T-helper 2 cell treated with Interferon-gamma antibody and Interleukin-4, amounts not matched to agents 5 μg/mL and 100 μg/mL, for 36 hours (primary cell): ENCODE data around the gene ADD3.

Source experiments
- DNase-seq: peaks from one replicate; pipeline ENCODE4 v3.0.0; 2021; ENCODE audit warnings: low spot score
- H3K27ac Mint-ChIP-seq: one replicate; pipeline ENCODE4 v1.8.0; 2021; ENCODE audit warnings: mild to moderate bottlenecking, mixed read lengths
- H3K27me3 Mint-ChIP-seq: one replicate; pipeline ENCODE4 v1.8.0; 2021; ENCODE audit warnings: low read depth, mixed read lengths
- H3K36me3 Mint-ChIP-seq: one replicate; pipeline ENCODE4 v1.8.0; 2021; ENCODE audit warnings: low read depth, mixed read lengths
- H3K4me1 Mint-ChIP-seq: one replicate; pipeline ENCODE4 v1.8.0; 2021; ENCODE audit warnings: low read depth, mixed read lengths
- H3K4me3 Mint-ChIP-seq: one replicate; pipeline ENCODE4 v1.8.0; 2022; ENCODE audit warnings: mild to moderate bottlenecking, moderate library complexity, mixed read lengths
- H3K9me3 Mint-ChIP-seq: one replicate; pipeline ENCODE4 v1.8.0; 2021; ENCODE audit warnings: mixed read lengths

The ADD3 gene

DNA sequence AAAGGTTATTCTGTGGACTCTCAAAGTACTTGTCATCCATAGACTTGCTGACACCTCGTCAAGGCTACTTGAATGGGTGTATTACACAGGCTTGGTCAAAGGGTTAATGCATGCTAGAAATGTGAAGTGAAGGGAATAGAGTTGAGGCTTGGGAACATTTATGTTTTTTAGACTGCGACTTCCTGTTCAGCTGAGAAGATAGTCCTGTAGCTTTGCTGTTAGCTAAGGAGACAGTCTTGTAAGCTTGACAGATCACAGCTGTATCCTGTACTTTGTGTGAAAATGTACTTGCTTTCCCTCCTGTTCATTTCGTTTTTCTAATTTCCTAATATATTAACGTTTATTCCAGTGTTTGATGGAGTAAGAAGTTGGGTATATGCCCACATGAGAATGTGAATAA, 52.1 kb downstream of the ADD3 start:
- Mint-ChIP-seq H3K36me3 (peaks cover 5% of the 10 kb centered on the region), H3K27ac (peak overlapping the region; percentile 39), H3K27me3 (no peaks in the 10 kb centered on the region), H3K9me3 (no peaks in the 10 kb centered on the region), H3K4me1 (peaks cover 62% of the 10 kb centered on the region), H3K4me3 (peak overlapping the region; percentile 39)
- no peak for DNase-seq

DNA sequence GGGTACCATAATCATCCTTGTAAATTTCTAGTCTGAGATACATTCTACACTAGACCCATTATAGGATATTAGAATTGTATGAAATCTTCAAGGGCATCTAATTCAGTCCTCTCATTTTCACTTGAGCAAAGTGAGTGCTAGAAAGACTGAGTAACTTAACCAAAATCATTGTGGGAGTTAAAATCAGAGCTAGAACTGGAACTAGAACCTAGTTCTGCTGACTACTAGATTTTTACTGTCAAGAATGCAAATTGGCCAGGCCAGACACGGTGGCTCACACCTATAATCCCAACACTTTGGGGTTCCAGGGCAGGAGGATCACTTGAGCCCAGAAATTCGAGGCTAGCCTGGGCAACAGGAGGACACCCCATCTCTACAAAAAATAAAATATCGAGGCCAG, 53.9 kb downstream of the ADD3 start:
- no peak overlapping the region for H3K27ac Mint-ChIP-seq

DNA sequence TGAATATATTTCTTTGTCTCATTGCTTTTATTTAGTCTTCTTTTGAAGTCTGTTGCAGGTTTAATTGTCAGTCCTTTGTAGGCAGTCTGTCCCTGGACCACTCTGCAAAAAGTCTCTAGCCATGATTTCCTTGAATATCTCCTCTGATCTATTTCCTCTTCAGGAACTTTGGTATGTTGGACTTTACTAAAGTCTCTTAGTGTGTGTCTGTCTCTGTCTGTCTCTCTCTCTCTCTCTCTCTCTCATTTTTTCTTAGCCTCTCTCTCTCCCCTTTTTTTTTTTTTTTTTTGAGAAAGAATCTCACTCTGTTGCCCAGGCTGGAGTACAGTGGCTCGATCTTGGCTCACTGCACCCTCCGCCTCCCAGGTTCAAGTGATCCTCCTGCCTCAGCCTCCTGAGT, 57.5 kb downstream of the ADD3 start:
- no peak for DNase-seq
- H3K4me3 Mint-ChIP-seq, result peak overlapping the region; percentile 24
- H3K27me3 Mint-ChIP-seq, result no peaks in the 10 kb centered on the region
- H3K27ac Mint-ChIP-seq, result no peak overlapping the region
- peaks cover 72% of the 10 kb centered on the region for H3K4me1 Mint-ChIP-seq
- peaks cover 12% of the 10 kb centered on the region for H3K36me3 Mint-ChIP-seq
- no peaks in the 10 kb centered on the region for H3K9me3 Mint-ChIP-seq

More for the DNA sequence above, 53.9 kb downstream of the ADD3 start:
- Mint-ChIP-seq H3K27me3 (no peaks in the 10 kb centered on the region), H3K9me3 (no peaks in the 10 kb centered on the region), H3K4me3 (no peak overlapping the region), H3K36me3 (peaks cover 14% of the 10 kb centered on the region), H3K4me1 (peaks cover 68% of the 10 kb centered on the region)
- DNase-seq, result no peak

DNA sequence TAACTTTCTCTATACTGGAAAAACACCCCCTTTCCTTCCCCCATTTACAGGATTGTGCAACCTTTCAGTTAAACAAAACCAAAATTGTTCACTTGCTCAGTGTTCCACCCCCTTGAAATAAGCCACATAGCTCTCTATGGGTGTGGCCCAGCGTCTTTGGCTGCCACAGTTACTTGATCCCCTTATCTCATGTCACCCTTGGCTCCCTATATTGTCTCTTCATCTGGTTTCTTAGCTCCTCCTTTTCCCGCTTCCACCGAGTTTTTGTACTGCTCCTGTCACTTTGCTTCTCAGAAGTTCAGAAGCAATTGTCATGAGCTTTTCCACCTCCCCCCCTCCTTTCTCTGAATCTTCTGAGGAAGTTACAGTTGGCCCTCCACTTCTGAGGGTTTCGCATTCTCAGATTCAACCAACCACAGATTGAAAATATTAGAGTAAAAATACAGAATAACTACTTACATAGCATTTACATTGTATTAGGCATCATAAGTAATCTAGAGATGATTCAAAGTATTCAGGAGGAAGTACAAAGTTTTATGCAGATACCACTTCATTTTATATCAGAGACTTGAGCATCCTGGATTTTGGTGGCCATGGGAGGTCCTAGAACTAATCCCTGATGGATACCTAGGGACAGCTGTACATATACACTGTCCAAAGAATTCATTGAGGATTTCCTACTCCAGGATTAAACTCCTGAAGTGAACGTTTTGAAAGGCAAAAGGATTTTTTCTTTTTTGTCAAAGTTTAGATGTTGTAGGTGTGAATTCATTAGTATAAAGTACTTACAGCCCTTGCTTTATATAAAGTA, 60.4 kb downstream of the ADD3 start:
- DNase-seq, result peak; percentile 69
- H3K27ac Mint-ChIP-seq, result peak overlapping the region; percentile 95
- no peaks in the 10 kb centered on the region for H3K27me3 Mint-ChIP-seq
- H3K4me1 Mint-ChIP-seq, result peaks cover 74% of the 10 kb centered on the region
- peaks cover 14% of the 10 kb centered on the region for H3K36me3 Mint-ChIP-seq
- H3K4me3 Mint-ChIP-seq, result peak overlapping the region; percentile 59
- no peaks in the 10 kb centered on the region for H3K9me3 Mint-ChIP-seq

DNA sequence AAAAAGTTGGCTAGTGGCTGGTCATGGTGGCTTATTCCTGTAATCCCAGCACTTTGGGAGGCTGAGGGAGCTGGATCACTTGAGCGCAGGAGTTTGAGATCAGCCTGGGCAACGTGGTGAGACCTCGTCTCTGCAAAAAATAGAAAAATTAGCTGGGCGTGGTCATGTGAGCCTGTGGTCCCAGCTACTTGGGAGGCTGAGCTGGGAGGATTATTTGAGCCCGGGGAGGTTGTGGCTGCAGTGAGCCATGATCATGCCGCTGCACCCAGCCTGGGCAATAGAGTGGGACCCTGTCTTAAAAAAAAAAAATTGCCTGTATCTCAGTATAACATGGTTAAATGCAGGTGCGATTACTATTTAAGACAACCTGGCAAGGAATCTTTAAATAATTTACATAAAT, 61.0 kb downstream of the ADD3 start:
- H3K4me3 Mint-ChIP-seq, result peak overlapping the region; percentile 59
- peaks cover 19% of the 10 kb centered on the region for H3K36me3 Mint-ChIP-seq
- peak overlapping the region; percentile 95 for H3K27ac Mint-ChIP-seq
- no peaks in the 10 kb centered on the region for H3K9me3 Mint-ChIP-seq
- H3K4me1 Mint-ChIP-seq, result peaks cover 76% of the 10 kb centered on the region
- H3K27me3 Mint-ChIP-seq, result no peaks in the 10 kb centered on the region
- DNase-seq, result no peak

DNA sequence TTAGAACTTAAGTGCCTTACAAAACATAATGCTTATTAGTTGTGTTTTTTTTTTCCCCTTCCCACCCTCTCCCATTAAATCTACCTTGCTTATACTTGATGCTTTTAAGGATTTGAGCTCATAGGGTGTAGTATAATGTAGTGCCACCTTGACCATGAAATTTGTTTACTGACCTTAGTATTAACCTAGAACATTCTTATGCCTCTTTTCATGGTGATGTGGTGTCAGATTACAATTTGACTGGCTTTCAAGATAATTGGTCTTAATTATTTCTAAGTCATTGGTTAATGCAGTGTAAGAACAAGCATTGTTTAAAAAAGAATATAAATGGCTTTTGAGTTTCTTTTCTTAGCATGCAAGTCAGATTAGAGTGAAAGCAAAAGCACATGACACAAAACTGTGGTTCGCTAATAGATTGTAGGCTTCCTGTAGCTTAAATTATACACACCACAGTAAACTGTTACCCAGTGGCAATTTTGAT, 61.8 kb downstream of the ADD3 start:
- Mint-ChIP-seq H3K4me3 (peak overlapping the region; percentile 59), H3K27me3 (no peaks in the 10 kb centered on the region), H3K4me1 (peaks cover 77% of the 10 kb centered on the region), H3K27ac (peak overlapping the region; percentile 95), H3K9me3 (no peaks in the 10 kb centered on the region), H3K36me3 (peaks cover 25% of the 10 kb centered on the region)
- DNase-seq, result no peak

DNA sequence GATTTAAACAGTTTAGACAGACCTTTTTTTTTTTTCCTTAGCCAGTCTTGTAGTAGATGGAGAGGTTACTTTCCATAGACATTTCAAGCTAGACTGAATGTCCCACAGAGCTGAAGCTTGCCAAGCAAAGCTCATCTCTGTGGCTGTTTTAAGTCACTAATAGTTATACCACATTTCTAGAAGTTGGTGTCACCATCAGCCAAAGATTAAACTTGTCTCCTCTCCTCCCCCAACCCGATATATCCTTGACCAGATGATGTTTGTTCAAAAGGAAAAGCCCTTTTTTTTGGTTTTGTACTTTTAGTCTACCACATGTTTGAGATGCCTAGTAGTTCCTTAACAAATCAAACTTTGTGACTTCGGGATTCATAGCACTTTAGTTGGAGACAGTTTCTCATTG, 66.1 kb downstream of the ADD3 start:
- H3K4me3 Mint-ChIP-seq, result peak overlapping the region; percentile 58
- H3K27me3 Mint-ChIP-seq, result no peaks in the 10 kb centered on the region
- H3K36me3 Mint-ChIP-seq, result peaks cover 22% of the 10 kb centered on the region
- no peaks in the 10 kb centered on the region for H3K9me3 Mint-ChIP-seq
- no peak for DNase-seq
- H3K27ac Mint-ChIP-seq, result peak overlapping the region; percentile 66
- peaks cover 77% of the 10 kb centered on the region for H3K4me1 Mint-ChIP-seq

DNA sequence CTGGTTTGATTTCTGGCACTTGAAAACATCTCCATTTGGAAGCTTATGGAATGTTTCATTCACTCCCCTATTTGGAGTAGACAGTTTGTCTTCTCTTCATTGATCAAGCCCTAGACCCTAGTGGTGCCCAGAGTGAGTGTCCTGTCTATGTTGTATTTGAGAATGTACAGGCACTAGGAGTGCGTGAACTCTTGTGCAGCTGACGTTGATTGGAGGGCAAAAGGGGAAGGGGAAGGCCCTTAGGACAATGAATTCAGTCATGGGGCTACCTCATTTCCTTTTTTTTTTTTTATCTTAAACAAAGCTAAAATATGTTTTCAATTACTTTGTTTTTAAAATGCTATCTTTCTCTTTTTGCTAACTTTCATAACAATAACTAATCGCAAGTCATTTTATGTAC, 66.5 kb downstream of the ADD3 start:
- peaks cover 77% of the 10 kb centered on the region for H3K4me1 Mint-ChIP-seq
- no peaks in the 10 kb centered on the region for H3K27me3 Mint-ChIP-seq
- H3K4me3 Mint-ChIP-seq, result peak overlapping the region; percentile 58
- peak overlapping the region; percentile 66 for H3K27ac Mint-ChIP-seq
- DNase-seq, result no peak
- H3K9me3 Mint-ChIP-seq, result no peaks in the 10 kb centered on the region
- peaks cover 26% of the 10 kb centered on the region for H3K36me3 Mint-ChIP-seq

DNA sequence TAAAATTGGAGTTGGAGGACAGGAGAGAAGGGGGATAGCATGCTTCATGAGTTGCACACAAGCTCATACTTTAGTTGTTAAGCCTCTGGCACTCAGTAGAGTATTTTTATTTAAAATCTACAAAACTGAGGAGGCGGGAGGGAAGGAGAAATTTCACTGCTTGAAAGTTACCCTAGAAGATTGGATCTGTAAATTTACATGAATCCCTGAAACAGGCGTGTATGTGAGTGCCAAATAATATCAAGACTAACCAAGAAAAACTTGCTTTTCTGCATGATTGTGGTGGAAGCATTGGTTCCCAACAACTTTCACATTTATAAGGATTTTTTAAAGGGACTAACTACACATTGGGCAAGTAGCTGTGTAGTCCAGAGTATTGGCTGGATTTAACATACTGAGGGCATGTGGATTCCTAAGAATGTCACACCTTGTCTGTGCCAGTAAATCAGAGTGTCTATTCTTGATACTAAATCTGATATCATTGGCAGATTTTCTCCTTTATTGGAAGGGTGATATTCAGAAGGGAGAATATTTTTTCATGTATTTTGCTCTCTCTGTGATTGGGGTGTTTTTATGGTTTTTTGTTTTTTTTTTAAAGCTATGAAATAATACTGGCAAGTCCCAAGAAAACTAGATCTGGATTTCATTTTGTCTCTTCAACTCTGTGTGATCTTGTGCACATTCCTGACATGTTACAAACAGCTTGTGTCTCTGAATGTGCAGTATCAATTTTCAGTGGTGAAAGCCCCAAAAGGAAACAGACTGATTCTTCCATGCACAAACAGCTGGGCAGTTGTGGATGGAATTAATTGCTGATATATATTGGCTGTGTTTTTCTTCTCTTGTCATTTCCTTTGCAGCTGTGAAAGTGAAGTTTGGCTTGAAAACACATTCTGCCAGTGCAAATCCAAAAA, 67.2 kb downstream of the ADD3 start:
- Mint-ChIP-seq H3K4me3 (peak overlapping the region; percentile 58), H3K36me3 (peaks cover 26% of the 10 kb centered on the region), H3K27me3 (no peaks in the 10 kb centered on the region), H3K4me1 (peaks cover 74% of the 10 kb centered on the region), H3K9me3 (no peaks in the 10 kb centered on the region), H3K27ac (peak overlapping the region; percentile 76)
- no peak for DNase-seq

DNA sequence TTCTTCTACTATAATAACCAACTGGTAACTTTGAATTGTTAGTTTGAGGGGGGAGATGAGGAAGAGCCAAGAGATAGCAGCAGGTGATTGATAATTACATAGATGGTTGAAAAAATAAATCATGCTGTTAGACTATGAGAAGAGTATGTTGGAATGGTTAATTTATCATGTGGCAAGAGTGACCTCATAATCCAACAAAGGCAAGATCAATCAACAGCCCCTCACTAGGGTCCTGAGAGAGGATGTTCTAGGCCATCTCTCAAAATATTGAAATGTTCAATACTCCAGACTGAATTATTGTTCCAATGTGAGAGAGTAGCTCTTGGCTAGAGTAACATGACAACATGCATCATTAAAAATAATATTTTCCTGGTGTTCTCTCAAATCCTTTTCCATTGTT, 67.9 kb downstream of the ADD3 start:
- Mint-ChIP-seq H3K4me1 (peaks cover 74% of the 10 kb centered on the region), H3K27ac (peak overlapping the region; percentile 76), H3K9me3 (no peaks in the 10 kb centered on the region), H3K27me3 (no peaks in the 10 kb centered on the region), H3K36me3 (peaks cover 28% of the 10 kb centered on the region), H3K4me3 (peak overlapping the region; percentile 56)
- DNase-seq, result no peak

DNA sequence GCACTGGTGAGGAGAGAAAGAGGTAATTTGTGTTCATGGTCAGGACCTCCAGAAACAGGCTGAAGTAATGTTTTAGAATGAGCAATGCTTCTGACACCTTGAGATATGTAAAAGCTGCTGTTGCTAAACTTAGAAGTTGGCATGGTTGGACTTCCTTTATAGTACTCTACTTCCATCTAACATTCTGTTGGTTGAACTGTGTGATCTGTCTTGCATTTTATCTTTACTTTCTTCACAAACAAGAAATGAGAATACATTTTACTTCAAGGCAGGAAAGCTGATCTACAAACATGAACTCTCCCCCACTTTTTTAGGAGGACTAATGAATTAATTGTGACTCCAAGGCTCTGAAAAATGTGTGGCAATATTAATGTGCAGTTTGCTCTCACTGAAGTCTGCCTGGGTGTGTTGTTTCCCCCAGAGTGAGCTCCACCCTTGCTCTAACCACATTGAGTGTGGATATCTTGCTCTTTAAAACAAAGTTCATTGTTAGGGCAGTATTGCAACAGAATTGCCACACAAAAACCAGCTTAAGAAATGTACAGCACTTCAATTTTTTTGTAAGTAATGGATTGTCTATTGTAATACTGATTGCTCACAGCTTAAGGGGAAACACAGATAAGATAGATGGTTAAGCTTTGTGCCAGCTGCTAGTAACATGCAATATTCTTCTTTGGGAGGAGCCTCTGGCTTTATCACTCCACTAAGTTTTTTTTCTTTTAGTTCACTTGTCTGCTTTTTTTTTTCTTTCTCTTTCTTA, 69.0 kb downstream of the ADD3 start:
- H3K4me3 Mint-ChIP-seq, result peak overlapping the region; percentile 87
- no peak for DNase-seq
- H3K4me1 Mint-ChIP-seq, result peaks cover 72% of the 10 kb centered on the region
- no peaks in the 10 kb centered on the region for H3K27me3 Mint-ChIP-seq
- no peaks in the 10 kb centered on the region for H3K9me3 Mint-ChIP-seq
- H3K27ac Mint-ChIP-seq, result peak overlapping the region; percentile 98
- H3K36me3 Mint-ChIP-seq, result peaks cover 35% of the 10 kb centered on the region

DNA sequence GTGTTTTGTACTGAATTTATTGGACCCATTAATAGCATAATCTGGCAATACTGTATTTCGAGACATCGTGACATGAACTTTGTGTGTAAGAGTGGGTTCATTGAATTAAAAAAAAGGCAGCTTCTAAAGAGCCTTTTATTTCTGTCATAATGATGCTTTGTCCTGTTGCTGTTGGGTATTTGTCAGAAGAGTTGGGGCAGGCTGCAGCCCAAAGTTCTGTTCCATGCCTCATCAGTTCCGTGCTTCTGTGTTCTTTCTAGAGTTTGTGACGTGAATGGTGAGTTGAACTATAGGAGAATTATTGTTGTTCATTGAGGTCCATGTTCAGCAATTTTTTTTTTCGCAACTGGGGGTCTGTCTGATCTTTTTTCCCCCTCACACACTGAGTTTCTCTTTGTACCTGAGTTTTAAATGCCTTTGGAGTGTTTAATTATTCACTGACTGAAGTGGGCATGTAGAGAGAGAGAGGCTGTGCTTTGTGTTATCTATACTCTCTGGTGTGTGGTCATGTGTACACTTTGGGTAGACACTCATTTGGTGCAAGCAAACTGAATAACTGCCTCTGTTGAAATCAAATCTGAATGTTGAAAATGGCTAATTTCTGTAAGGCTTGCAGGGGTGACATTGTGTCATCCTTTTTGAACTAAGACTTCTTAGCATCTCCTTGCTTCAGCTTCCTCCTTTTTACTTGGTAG, 69.8 kb downstream of the ADD3 start:
- H3K9me3 Mint-ChIP-seq, result no peaks in the 10 kb centered on the region
- H3K4me3 Mint-ChIP-seq, result peak overlapping the region; percentile 87
- DNase-seq, result no peak
- H3K27ac Mint-ChIP-seq, result peak overlapping the region; percentile 98
- peaks cover 39% of the 10 kb centered on the region for H3K36me3 Mint-ChIP-seq
- peaks cover 74% of the 10 kb centered on the region for H3K4me1 Mint-ChIP-seq
- H3K27me3 Mint-ChIP-seq, result no peaks in the 10 kb centered on the region

DNA sequence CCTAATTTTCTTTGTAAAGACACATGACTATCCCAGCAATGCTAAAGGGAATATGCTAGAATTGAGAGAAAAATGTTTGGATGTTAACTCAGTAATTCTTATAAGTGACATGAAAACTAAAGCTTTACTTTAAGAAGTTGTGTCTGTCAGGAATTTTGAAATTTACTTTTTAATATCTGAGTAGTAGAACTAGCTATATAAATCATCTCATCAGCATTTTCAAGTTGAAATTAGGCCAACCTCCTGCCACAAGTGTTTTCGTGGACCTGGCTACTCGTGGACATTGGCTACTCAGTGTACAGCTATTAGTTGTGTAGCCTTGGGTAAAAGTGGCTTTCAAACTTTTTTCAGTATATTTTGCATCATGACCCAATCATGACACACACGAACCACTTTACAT, 70.5 kb downstream of the ADD3 start:
- DNase-seq, result no peak
- Mint-ChIP-seq H3K4me1 (peaks cover 77% of the 10 kb centered on the region), H3K27me3 (no peaks in the 10 kb centered on the region), H3K36me3 (peaks cover 43% of the 10 kb centered on the region), H3K9me3 (peaks cover 4% of the 10 kb centered on the region), H3K27ac (peak overlapping the region; percentile 98), H3K4me3 (peak overlapping the region; percentile 87)
